Heart left ventricle (tissue), 13 donors: ENCODE measurements around the gene WNT10A.

Source experiments
- POLR2A ChIP-seq, 2 donors: fragments of 450-650 bp; IDR thresholded peaks; one replicate each; pipeline ENCODE4 v1.6.1; 2017; ENCODE audit warnings: antibody characterized with exemption in 2 of 2, mild to moderate bottlenecking in 2 of 2, moderate library complexity in 2 of 2
- TF ChIP-seq, protein P1 (sequence below), 12 donors: fragments of 200-600 bp; sonication (generic) in 4 of 12; IDR thresholded peaks; one replicate each; pipeline versions ENCODE4 v1.5.0 to v1.8.0; 2018 to 2022; ENCODE audit warnings: antibody characterized with exemption in 12 of 12, mild to moderate bottlenecking in 5 of 12
- donor health status: ischemic (EF 13 %, LVEDD 7.1; RV severe dilation, severe dysfunction).
- donor health status: DM: no; HTN: yes; CAD: no.
- donor health status: DM: no; HTN: no; CAD: no.
- donor health status: ischemic (EF 25% LVEDD 6.9; RV normal size, moderate dysfunction).
- donor health status: ischemic (EF 25% LVEDD 5.7; RV mildly dilated, moderate dysfunction).
- donor health status: ischemic (EF 35%, LVEDD 5.7; RV mildly dilated, moderate dysfunction).
- donor health status: nonischemic (EF 11% LVEDD 7.7; RV severe dilation, severe dysfunction).
- donor health status: DM: yes; HTN: yes; CAD: no.
- donor health status: PGD.
- donor health status: ischemic (EF 29% LVEDD 5.4; RV normal size, mild dysfunction).
- donor health status: nonischemic (EF 23%, LVEDD 6.1; RV moderate dilation, normal function).

DNA sequence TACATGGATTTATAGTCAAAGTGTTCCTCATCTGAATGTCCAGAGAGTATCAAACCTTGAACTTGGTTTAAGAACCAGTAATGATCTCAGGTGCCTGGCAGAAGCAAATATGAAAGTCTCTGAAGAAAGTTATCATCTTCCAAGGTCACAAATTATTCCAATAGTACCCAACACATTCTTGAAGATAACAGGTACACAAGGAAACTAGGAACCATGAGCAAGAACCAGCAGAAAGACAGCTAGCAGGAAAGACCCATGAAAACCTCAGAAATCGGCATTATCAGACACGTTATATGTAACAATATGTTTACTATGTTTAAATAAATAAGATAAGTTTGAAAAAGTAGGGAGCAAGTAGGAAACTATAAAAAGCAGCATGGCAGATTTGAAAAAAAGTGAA lies 43.2 kb upstream of the WNT10A start:
- TF ChIP-seq, protein P1, sequence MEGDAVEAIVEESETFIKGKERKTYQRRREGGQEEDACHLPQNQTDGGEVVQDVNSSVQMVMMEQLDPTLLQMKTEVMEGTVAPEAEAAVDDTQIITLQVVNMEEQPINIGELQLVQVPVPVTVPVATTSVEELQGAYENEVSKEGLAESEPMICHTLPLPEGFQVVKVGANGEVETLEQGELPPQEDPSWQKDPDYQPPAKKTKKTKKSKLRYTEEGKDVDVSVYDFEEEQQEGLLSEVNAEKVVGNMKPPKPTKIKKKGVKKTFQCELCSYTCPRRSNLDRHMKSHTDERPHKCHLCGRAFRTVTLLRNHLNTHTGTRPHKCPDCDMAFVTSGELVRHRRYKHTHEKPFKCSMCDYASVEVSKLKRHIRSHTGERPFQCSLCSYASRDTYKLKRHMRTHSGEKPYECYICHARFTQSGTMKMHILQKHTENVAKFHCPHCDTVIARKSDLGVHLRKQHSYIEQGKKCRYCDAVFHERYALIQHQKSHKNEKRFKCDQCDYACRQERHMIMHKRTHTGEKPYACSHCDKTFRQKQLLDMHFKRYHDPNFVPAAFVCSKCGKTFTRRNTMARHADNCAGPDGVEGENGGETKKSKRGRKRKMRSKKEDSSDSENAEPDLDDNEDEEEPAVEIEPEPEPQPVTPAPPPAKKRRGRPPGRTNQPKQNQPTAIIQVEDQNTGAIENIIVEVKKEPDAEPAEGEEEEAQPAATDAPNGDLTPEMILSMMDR (IDR thresholded peaks at IDR 0.05): no peak
- no peak for TF ChIP-seq POLR2A (IDR thresholded peaks at IDR 0.05)
